Measurements from ENCODE around the gene C1orf115.

DNA sequence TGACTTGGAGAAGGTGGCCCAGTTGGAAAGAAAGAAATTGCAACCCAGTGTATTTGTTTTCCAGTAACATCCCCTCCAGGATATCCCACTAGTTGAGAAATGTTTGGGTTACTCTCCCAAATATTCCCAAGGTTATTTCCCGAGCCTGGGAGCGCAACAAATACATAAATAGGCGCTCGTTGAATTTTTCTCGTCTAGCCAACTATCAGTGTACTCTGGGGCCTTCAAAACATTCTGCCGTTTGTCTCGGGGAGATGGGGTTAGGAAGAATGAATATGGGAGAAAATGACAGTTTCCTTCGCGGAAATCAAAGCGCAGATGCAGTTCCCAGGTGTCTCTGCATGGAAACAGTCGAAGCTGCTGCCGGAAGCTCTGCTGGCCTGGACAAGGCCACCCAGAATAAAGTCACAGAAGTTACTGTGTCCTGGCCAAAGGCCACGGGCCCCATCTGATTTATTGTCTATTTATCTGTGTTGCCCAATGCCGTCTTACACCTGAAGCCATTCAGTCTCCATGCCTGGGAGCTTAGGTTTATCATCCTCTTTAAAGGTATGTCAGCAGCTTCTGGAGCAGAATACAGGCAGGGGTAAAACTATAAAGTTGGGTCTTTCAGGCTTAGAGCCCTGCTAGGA is 1.0 kb downstream of the C1orf115 start:
- TF ChIP-seq, protein P1, sequence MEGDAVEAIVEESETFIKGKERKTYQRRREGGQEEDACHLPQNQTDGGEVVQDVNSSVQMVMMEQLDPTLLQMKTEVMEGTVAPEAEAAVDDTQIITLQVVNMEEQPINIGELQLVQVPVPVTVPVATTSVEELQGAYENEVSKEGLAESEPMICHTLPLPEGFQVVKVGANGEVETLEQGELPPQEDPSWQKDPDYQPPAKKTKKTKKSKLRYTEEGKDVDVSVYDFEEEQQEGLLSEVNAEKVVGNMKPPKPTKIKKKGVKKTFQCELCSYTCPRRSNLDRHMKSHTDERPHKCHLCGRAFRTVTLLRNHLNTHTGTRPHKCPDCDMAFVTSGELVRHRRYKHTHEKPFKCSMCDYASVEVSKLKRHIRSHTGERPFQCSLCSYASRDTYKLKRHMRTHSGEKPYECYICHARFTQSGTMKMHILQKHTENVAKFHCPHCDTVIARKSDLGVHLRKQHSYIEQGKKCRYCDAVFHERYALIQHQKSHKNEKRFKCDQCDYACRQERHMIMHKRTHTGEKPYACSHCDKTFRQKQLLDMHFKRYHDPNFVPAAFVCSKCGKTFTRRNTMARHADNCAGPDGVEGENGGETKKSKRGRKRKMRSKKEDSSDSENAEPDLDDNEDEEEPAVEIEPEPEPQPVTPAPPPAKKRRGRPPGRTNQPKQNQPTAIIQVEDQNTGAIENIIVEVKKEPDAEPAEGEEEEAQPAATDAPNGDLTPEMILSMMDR (IDR thresholded peaks at IDR 0.05) = no peak
- TF ChIP-seq POLR2A (IDR thresholded peaks at IDR 0.05) = no peak
